Measurements from ENCODE around the gene MID2.

MID2 gene

GRCh38 chrX:107934262-107934661 lies 108.6 kb downstream of the MID2 start:
- Histone ChIP-seq H3K4me3 (replicated peaks; ENCODE audit: insufficient read depth, low read length) (no peak overlapping the region), H3K27me3 (ENCODE audit: insufficient read depth, poor library complexity, severe bottlenecking) (peaks cover 2% of the 10 kb centered on the region), H3K27ac (replicated peaks) (no peak overlapping the region)
- no peak for DNase-seq (ENCODE audit: low read depth in 1 of 2, low spot score in 1 of 2)
- TF ChIP-seq CTCF (IDR thresholded peaks at IDR 0.05; ENCODE audit: insufficient read depth, low read length), result no peak
- TF ChIP-seq REST (IDR thresholded peaks at IDR 0.05; ENCODE audit: insufficient replicate concordance, low read depth), result peak; percentile 69
- TF ChIP-seq POLR2AphosphoS5 (IDR thresholded peaks at IDR 0.05; ENCODE audit: low read depth), result no peak
- TF ChIP-seq GABPA (IDR thresholded peaks at IDR 0.05; ENCODE audit: low read depth), result no peak
- no peak for TF ChIP-seq SPI1 (IDR thresholded peaks at IDR 0.05; ENCODE audit: borderline replicate concordance, low read depth)

GRCh38 chrX:107935200-107935599 lies 109.5 kb downstream of the MID2 start:
- no peak for TF ChIP-seq REST (IDR thresholded peaks at IDR 0.05; ENCODE audit: insufficient replicate concordance, low read depth)
- TF ChIP-seq GABPA (IDR thresholded peaks at IDR 0.05; ENCODE audit: low read depth), result no peak
- Histone ChIP-seq H3K4me3 (replicated peaks; ENCODE audit: insufficient read depth, low read length) (no peak overlapping the region), H3K27ac (replicated peaks) (no peak overlapping the region), H3K27me3 (ENCODE audit: insufficient read depth, poor library complexity, severe bottlenecking) (no peaks in the 10 kb centered on the region)
- no peak for DNase-seq (ENCODE audit: low read depth in 1 of 2, low spot score in 1 of 2)

GRCh38 chrX:107935664-107936433 lies 110.2 kb downstream of the MID2 start:
- Histone ChIP-seq H3K27me3 (ENCODE audit: insufficient read depth, poor library complexity, severe bottlenecking) (no peaks in the 10 kb centered on the region), H3K4me3 (replicated peaks; ENCODE audit: insufficient read depth, low read length) (no peak overlapping the region), H3K27ac (replicated peaks) (no peak overlapping the region)
- DNase-seq (ENCODE audit: low read depth in 1 of 2, low spot score in 1 of 2), result no peak
- TF ChIP-seq CTCF (IDR thresholded peaks at IDR 0.05; ENCODE audit: insufficient read depth, low read length) (no peak), POLR2AphosphoS5 (IDR thresholded peaks at IDR 0.05; ENCODE audit: low read depth) (no peak), GABPA (IDR thresholded peaks at IDR 0.05; ENCODE audit: low read depth) (no peak), REST (IDR thresholded peaks at IDR 0.05; ENCODE audit: insufficient replicate concordance, low read depth) (no peak), SPI1 (IDR thresholded peaks at IDR 0.05; ENCODE audit: borderline replicate concordance, low read depth) (no peak)

Data from HL-60 (cell line).